ENCODE data around the gene SNCAIP. TPM values are rescaled to one million over a fixed set of nuclear protein-coding genes. Genes with fewer than 3 reads are reported as not detected.

The SNCAIP gene
- total RNA-seq, 1 experiment from 2014 or later, result 1.2 TPM

DNA sequence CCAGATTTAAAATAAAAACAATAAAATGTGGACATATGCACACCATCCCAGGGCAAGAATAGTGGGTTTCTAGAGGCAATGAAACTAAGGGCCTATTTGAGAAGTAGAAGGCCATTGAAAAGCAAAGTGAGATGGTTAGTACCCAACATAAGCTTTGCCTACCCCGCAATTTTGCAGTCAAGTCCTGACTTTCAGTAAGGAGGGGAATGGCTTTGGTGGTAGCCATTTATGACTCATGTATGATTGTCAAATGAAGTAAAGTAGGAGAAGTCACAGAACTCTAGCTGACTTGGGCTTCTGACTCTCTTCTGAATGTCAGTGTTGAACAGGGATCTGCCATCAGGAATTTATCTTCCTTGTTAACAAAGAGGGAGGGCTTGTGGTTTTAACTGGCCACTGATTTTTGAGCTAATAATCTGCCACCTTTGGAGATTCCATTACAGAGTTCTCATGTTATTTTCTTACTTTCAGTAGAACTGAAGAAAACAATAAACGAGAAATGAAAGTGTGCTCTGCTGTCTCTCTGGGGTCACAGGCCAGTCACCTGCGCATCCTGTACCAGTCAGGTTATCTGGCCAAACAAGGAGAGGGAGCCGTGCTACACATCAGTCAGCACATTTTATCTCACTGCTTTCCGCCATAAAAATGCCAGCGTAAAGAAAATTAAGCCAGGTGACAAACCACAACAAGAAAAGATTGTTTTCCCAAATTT lies 14.3 kb upstream of the SNCAIP start:
- Histone ChIP-seq H3K36me3 (ENCODE audit: control insufficient read depth, insufficient read depth, low read length) (no peaks in the 10 kb centered on the region), H3K4me1 (peaks cover 15% of the 10 kb centered on the region), H3K27me3 (replicated peaks; ENCODE audit: control insufficient read depth, insufficient read depth, low read length) (no peaks in the 10 kb centered on the region), H3K4me3 (ENCODE audit: low read depth, low read length) (no peak overlapping the region), H3K9me3 (peaks cover 5% of the 10 kb centered on the region; the same call in 1 of the 2 replicates)
- no TSS peak for BruUV-seq (replicated peaks)
- H3K27ac Mint-ChIP-seq (ENCODE audit: unreplicated experiment), result no peak overlapping the region
- H3K4me3 Mint-ChIP-seq (ENCODE audit: unreplicated experiment), result no peak overlapping the region
- H3K9me3 Mint-ChIP-seq (ENCODE audit: unreplicated experiment), result peaks cover 19% of the 10 kb centered on the region
- intact Hi-C loops (cut with micrococcal nuclease; ENCODE audit: unreplicated experiment), result no loop called here
- H3K27me3 Mint-ChIP-seq (ENCODE audit: insufficient read depth, unreplicated experiment), result no peaks in the 10 kb centered on the region
- H3K36me3 Mint-ChIP-seq (ENCODE audit: insufficient read depth, unreplicated experiment), result no peaks in the 10 kb centered on the region
- ChIA-PET POLR2A (no interaction called here), CTCF (no interaction called here)
- H3K4me1 Mint-ChIP-seq (ENCODE audit: low read depth, unreplicated experiment), result peaks cover 21% of the 10 kb centered on the region
- no peak for TF ChIP-seq CTCF (IDR thresholded peaks at IDR 0.05; ENCODE audit: insufficient read depth in 1 of 2, low read depth in 1 of 2, low read length in 1 of 2, severe bottlenecking in 1 of 2, unreplicated experiment in 1 of 2)
- DNase-seq, result no peak

GRCh38 chr5:122300374-122300773 lies 11.7 kb upstream of the SNCAIP start:
- H3K9me3 Mint-ChIP-seq (ENCODE audit: unreplicated experiment), result peaks cover 11% of the 10 kb centered on the region
- intact Hi-C loops (cut with micrococcal nuclease; ENCODE audit: unreplicated experiment), result no loop called here
- H3K27me3 Mint-ChIP-seq (ENCODE audit: insufficient read depth, unreplicated experiment), result no peaks in the 10 kb centered on the region
- H3K36me3 ChIP-seq (ENCODE audit: control insufficient read depth, insufficient read depth, low read length), result no peaks in the 10 kb centered on the region
- POLR2A ChIA-PET, result no interaction called here
- H3K36me3 Mint-ChIP-seq (ENCODE audit: insufficient read depth, unreplicated experiment), result no peaks in the 10 kb centered on the region
- no peaks in the 10 kb centered on the region for H3K27me3 ChIP-seq (replicated peaks; ENCODE audit: control insufficient read depth, insufficient read depth, low read length)
- H3K4me3 ChIP-seq (ENCODE audit: low read depth, low read length), result no peak overlapping the region
- CTCF ChIA-PET, result interaction anchor here (0.6 kb wide), 1 partner anchor 8 kb away, joined by 4 read pairs; no protein-coding TSS in a partner anchor
- H3K4me1 ChIP-seq, result no peaks in the 10 kb centered on the region; the same call in 1 of the 2 replicates
- peak overlapping the region; percentile 26 for H3K27ac Mint-ChIP-seq (ENCODE audit: unreplicated experiment)
- no TSS peak for BruUV-seq (replicated peaks)
- TF ChIP-seq CTCF (IDR thresholded peaks at IDR 0.05; ENCODE audit: insufficient read depth in 1 of 2, low read depth in 1 of 2, low read length in 1 of 2, severe bottlenecking in 1 of 2, unreplicated experiment in 1 of 2), result no peak
- DNase-seq, result no peak
- no peaks in the 10 kb centered on the region for H3K9me3 ChIP-seq
- peak overlapping the region; percentile 6 for H3K4me3 Mint-ChIP-seq (ENCODE audit: unreplicated experiment)
- peaks cover 7% of the 10 kb centered on the region for H3K4me1 Mint-ChIP-seq (ENCODE audit: low read depth, unreplicated experiment)

DNA sequence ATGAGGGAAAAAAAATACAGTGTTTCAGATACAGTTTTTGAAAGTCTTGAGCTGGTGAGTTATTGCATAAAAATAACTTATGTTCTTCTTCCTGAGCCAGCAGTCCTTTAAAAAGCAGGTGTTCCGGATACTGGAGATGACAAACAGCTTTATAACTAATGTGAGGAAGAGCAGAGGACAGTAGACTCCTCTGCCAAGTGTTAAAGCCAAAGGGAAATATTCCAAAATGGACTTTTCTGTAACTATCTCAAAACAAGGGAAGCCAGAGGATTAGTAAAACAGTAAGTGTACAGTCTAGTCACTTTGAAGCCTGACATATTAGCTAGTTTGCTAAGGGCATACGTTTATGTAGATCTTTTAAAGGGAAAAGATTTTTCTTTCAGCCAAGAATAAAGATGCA lies 11.0 kb upstream of the SNCAIP start:
- no peak overlapping the region for H3K27ac Mint-ChIP-seq (ENCODE audit: unreplicated experiment)
- ChIA-PET POLR2A (no interaction called here), CTCF (no interaction called here)
- H3K9me3 ChIP-seq, result no peaks in the 10 kb centered on the region
- peaks cover 11% of the 10 kb centered on the region for H3K4me1 Mint-ChIP-seq (ENCODE audit: low read depth, unreplicated experiment)
- no peak for DNase-seq
- H3K27me3 Mint-ChIP-seq (ENCODE audit: insufficient read depth, unreplicated experiment), result no peaks in the 10 kb centered on the region
- no peaks in the 10 kb centered on the region for H3K36me3 Mint-ChIP-seq (ENCODE audit: insufficient read depth, unreplicated experiment)
- no peaks in the 10 kb centered on the region for H3K36me3 ChIP-seq (ENCODE audit: control insufficient read depth, insufficient read depth, low read length)
- H3K4me3 Mint-ChIP-seq (ENCODE audit: unreplicated experiment), result no peak overlapping the region
- no peaks in the 10 kb centered on the region for H3K27me3 ChIP-seq (replicated peaks; ENCODE audit: control insufficient read depth, insufficient read depth, low read length)
- H3K4me3 ChIP-seq (ENCODE audit: low read depth, low read length), result no peak overlapping the region
- BruUV-seq (replicated peaks), result no TSS peak
- intact Hi-C loops (cut with micrococcal nuclease; ENCODE audit: unreplicated experiment), result no loop called here
- no peak for TF ChIP-seq CTCF (IDR thresholded peaks at IDR 0.05; ENCODE audit: insufficient read depth in 1 of 2, low read depth in 1 of 2, low read length in 1 of 2, severe bottlenecking in 1 of 2, unreplicated experiment in 1 of 2)
- H3K4me1 ChIP-seq, result no peaks in the 10 kb centered on the region; the same call in 1 of the 2 replicates
- H3K9me3 Mint-ChIP-seq (ENCODE audit: unreplicated experiment), result peaks cover 14% of the 10 kb centered on the region

All from Caco-2 (cell line).